Measurements from ENCODE around the gene POMC. TPM values are rescaled to one million over a fixed set of nuclear protein-coding genes. Genes with fewer than 3 reads are reported as not detected.

The POMC gene
- total RNA-seq, 2 experiments from 2014 or later = 4.5 TPM

DNA sequence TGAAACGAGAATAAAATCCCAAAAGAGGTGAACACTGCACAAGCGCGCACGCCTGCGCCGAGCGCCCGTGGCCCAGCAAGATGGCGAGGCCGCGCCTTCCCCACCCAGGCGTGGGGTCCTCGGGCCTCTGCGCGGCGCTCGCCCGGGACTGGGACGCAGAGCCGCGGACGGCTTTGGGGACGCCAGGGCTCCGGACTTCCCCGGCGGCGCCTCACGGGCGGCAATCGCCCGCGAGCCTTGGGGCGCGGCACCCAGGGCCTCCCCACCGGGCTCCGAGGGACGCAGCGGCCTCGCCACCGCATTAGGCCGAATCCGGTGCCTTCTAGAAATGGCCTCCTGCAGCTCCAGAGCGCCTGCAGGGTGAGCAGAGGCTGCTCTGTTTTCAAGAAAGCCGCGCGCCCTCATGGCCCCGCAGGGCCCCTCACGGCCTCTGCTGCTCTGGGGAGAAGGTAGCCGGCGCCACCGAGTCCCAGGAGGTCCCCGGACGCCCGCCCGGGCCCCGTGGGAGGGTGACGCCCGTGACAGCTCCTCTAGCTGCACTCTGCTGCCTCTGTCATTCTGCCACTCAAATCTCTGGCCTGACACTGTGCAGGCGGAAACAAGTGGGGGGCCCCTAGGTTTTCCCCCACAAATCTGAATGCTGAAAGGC lies 35.9 kb upstream of the POMC start:
- H3K27ac ChIP-seq (ENCODE audit: low read depth in 1 of 2, low read length in 2 of 2) = no peak overlapping the region
- no peaks in the 10 kb centered on the region for H3K27me3 ChIP-seq (ENCODE audit: control insufficient read depth in 1 of 2, insufficient read depth in 2 of 2, low read length in 2 of 2)
- peaks cover 18% of the 10 kb centered on the region for H3K4me1 ChIP-seq (ENCODE audit: insufficient read depth, low read length)
- H3K4me3 ChIP-seq (ENCODE audit: low read length) = peak overlapping the region; percentile 12
- Mint-ChIP-seq H3K36me3 (ENCODE audit: low read depth) (no peaks in the 10 kb centered on the region), H3K9me3 (no peaks in the 10 kb centered on the region), H3K4me3 (no peak overlapping the region), H3K27ac (no peak overlapping the region), H3K4me1 (ENCODE audit: low read depth) (peaks cover 28% of the 10 kb centered on the region), H3K27me3 (no peaks in the 10 kb centered on the region)
- no peaks in the 10 kb centered on the region for H3K36me3 ChIP-seq (ENCODE audit: insufficient read depth, low read length)
- ChIA-PET POLR2A (no interaction called here), CTCF (no interaction called here)
- TF ChIP-seq, protein P1, sequence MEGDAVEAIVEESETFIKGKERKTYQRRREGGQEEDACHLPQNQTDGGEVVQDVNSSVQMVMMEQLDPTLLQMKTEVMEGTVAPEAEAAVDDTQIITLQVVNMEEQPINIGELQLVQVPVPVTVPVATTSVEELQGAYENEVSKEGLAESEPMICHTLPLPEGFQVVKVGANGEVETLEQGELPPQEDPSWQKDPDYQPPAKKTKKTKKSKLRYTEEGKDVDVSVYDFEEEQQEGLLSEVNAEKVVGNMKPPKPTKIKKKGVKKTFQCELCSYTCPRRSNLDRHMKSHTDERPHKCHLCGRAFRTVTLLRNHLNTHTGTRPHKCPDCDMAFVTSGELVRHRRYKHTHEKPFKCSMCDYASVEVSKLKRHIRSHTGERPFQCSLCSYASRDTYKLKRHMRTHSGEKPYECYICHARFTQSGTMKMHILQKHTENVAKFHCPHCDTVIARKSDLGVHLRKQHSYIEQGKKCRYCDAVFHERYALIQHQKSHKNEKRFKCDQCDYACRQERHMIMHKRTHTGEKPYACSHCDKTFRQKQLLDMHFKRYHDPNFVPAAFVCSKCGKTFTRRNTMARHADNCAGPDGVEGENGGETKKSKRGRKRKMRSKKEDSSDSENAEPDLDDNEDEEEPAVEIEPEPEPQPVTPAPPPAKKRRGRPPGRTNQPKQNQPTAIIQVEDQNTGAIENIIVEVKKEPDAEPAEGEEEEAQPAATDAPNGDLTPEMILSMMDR (IDR thresholded peaks at IDR 0.05) = no peak
- intact Hi-C loops (cut with DNase I, micrococcal nuclease) = no loop called here
- ATAC-seq (ENCODE audit: poor library complexity) (peak; percentile 46), DNase-seq (peak in 5 of 14 experiments; percentile 12 to 39 (median 21))
- no peaks in the 10 kb centered on the region for H3K9me3 ChIP-seq (ENCODE audit: control insufficient read depth in 1 of 2, insufficient read depth in 1 of 2, low read length in 2 of 2)

DNA sequence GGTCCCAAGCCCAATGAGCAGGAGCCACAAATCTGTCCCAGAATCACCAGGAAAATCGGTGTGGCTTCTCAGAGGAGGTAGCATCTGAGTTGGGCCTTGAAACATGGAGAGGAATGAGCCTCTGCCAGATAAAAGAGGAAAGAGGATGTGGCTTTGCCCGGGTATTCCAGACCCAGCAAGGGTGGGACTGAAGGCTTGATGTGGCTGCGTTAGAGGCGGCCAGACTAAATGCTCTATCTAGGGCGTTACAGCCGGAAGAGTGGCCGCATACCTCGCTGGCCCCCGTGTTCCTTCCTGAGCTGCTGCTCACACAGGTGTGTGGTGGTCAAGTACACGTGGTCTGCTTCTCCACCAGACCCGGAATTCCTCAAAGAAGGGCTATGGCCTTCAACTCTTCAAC lies 33.9 kb upstream of the POMC start:
- H3K4me1 Mint-ChIP-seq (ENCODE audit: low read depth) = peaks cover 15% of the 10 kb centered on the region
- no peaks in the 10 kb centered on the region for H3K27me3 Mint-ChIP-seq
- DNase-seq = no peak
- POLR2A ChIA-PET = no interaction called here
- no peaks in the 10 kb centered on the region for H3K9me3 Mint-ChIP-seq
- peak overlapping the region; percentile 24 for H3K27ac Mint-ChIP-seq
- ATAC-seq (ENCODE audit: poor library complexity) = no peak
- H3K4me3 ChIP-seq (ENCODE audit: low read length) = no peak overlapping the region
- no peaks in the 10 kb centered on the region for H3K36me3 Mint-ChIP-seq (ENCODE audit: low read depth)
- intact Hi-C loops (cut with DNase I, micrococcal nuclease) = no loop called here
- CTCF ChIA-PET = no interaction called here
- TF ChIP-seq, protein P1 (IDR thresholded peaks at IDR 0.05) = no peak
- H3K4me3 Mint-ChIP-seq = no peak overlapping the region
- no peaks in the 10 kb centered on the region for H3K27me3 ChIP-seq (ENCODE audit: control insufficient read depth in 1 of 2, insufficient read depth in 2 of 2, low read length in 2 of 2)
- H3K36me3 ChIP-seq (ENCODE audit: insufficient read depth, low read length) = no peaks in the 10 kb centered on the region
- peaks cover 17% of the 10 kb centered on the region for H3K4me1 ChIP-seq (ENCODE audit: insufficient read depth, low read length)
- H3K27ac ChIP-seq (ENCODE audit: low read depth in 1 of 2, low read length in 2 of 2) = no peak overlapping the region
- no peaks in the 10 kb centered on the region for H3K9me3 ChIP-seq (ENCODE audit: control insufficient read depth in 1 of 2, insufficient read depth in 1 of 2, low read length in 2 of 2)

DNA sequence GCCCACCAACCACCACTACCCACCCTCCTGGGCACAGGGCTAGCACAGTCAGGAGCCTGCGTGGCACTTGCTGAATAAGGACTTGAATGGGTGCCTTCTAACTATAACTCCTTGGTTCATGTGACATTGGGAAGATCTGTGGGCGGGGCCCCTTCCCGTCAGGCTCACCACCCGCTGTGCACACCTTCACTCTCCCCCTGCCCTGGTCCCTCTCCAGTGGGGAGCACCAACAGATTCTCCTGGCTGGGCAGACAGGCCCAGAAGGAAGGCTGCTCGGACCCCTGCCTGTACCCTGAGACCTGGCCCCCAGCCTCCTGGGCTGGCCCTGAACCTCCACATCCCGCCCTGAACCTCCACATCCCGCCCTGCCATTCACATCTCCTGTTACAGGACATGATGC lies 33.4 kb upstream of the POMC start:
- intact Hi-C loops (cut with DNase I, micrococcal nuclease) = no loop called here
- H3K36me3 Mint-ChIP-seq (ENCODE audit: low read depth) = no peaks in the 10 kb centered on the region
- ChIA-PET CTCF (no interaction called here), POLR2A (no interaction called here)
- H3K9me3 Mint-ChIP-seq = no peaks in the 10 kb centered on the region
- no peak overlapping the region for H3K4me3 Mint-ChIP-seq
- Histone ChIP-seq H3K4me3 (ENCODE audit: low read length) (no peak overlapping the region), H3K4me1 (ENCODE audit: insufficient read depth, low read length) (peaks cover 13% of the 10 kb centered on the region), H3K27me3 (ENCODE audit: control insufficient read depth in 1 of 2, insufficient read depth in 2 of 2, low read length in 2 of 2) (no peaks in the 10 kb centered on the region), H3K27ac (ENCODE audit: low read depth in 1 of 2, low read length in 2 of 2) (no peak overlapping the region), H3K9me3 (ENCODE audit: control insufficient read depth in 1 of 2, insufficient read depth in 1 of 2, low read length in 2 of 2) (no peaks in the 10 kb centered on the region), H3K36me3 (ENCODE audit: insufficient read depth, low read length) (no peaks in the 10 kb centered on the region)
- H3K27ac Mint-ChIP-seq = no peak overlapping the region
- no peak for DNase-seq
- no peak for ATAC-seq (ENCODE audit: poor library complexity)
- TF ChIP-seq, protein P1 (IDR thresholded peaks at IDR 0.05) = no peak
- H3K4me1 Mint-ChIP-seq (ENCODE audit: low read depth) = peaks cover 10% of the 10 kb centered on the region
- no peaks in the 10 kb centered on the region for H3K27me3 Mint-ChIP-seq

All from CD4-positive, alpha-beta T cell (primary cell).